IPS-20b (cell line): ENCODE measurements around the gene LRRC32.

ENCODE experiments used
- H3K27ac ChIP-seq: one replicate; pipeline ENCODE4 v1.5.1; 2013; ENCODE audit warnings: low read length
- H3K27me3 ChIP-seq: 2 replicates; pipeline ENCODE4 v1.6.1; 2013; ENCODE audit warnings: mild to moderate bottlenecking, low read length, inconsistent platforms; ENCODE audit not compliant: insufficient read depth
- H3K36me3 ChIP-seq: 2 replicates; pipeline ENCODE4 v1.6.1; 2013; ENCODE audit warnings: low read depth, mild to moderate bottlenecking, inconsistent platforms, low read length, moderate library complexity; ENCODE audit not compliant: insufficient read depth
- H3K4me1 ChIP-seq: 2 replicates; pipeline ENCODE4 v1.6.1; 2013; ENCODE audit warnings: mild to moderate bottlenecking, control low read depth, inconsistent platforms, low read length, moderate library complexity; ENCODE audit not compliant: insufficient read depth
- H3K4me3 ChIP-seq: 2 replicates; pipeline ENCODE4 v1.5.1; 2013; ENCODE audit warnings: mild to moderate bottlenecking, low read length, inconsistent platforms
- H3K9ac ChIP-seq: 2 replicates; pipeline ENCODE4 v1.6.1; 2013; ENCODE audit warnings: low read depth, mild to moderate bottlenecking, inconsistent platforms, low read length, moderate library complexity
- H3K9me3 ChIP-seq: 2 replicates; pipeline ENCODE4 v1.6.1; 2013; ENCODE audit warnings: mild to moderate bottlenecking, low read depth, low read length, inconsistent platforms; ENCODE audit not compliant: insufficient read depth

LRRC32 gene

GRCh38 chr11:76629116-76629852, 41.3 kb downstream of the LRRC32 start:
- Histone ChIP-seq H3K4me3 (no peak overlapping the region), H3K27ac (no peak overlapping the region), H3K9ac (no peak overlapping the region), H3K27me3 (no peaks in the 10 kb centered on the region), H3K36me3 (no peaks in the 10 kb centered on the region), H3K9me3 (no peaks in the 10 kb centered on the region), H3K4me1 (no peaks in the 10 kb centered on the region)

GRCh38 chr11:76628408-76628947, 42.1 kb downstream of the LRRC32 start:
- H3K9ac ChIP-seq, result no peak overlapping the region
- H3K4me1 ChIP-seq, result no peaks in the 10 kb centered on the region
- H3K27me3 ChIP-seq, result no peaks in the 10 kb centered on the region
- no peaks in the 10 kb centered on the region for H3K9me3 ChIP-seq
- no peaks in the 10 kb centered on the region for H3K36me3 ChIP-seq
- H3K4me3 ChIP-seq, result no peak overlapping the region
- no peak overlapping the region for H3K27ac ChIP-seq

GRCh38 chr11:76627606-76628005, 42.9 kb downstream of the LRRC32 start:
- no peak overlapping the region for H3K4me3 ChIP-seq
- no peaks in the 10 kb centered on the region for H3K9me3 ChIP-seq
- H3K27ac ChIP-seq, result no peak overlapping the region
- no peak overlapping the region for H3K9ac ChIP-seq
- no peaks in the 10 kb centered on the region for H3K27me3 ChIP-seq
- H3K36me3 ChIP-seq, result no peaks in the 10 kb centered on the region
- H3K4me1 ChIP-seq, result no peaks in the 10 kb centered on the region

GRCh38 chr11:76626921-76627401, 43.6 kb downstream of the LRRC32 start:
- H3K9ac ChIP-seq, result no peak overlapping the region
- H3K4me1 ChIP-seq, result no peaks in the 10 kb centered on the region
- H3K27me3 ChIP-seq, result no peaks in the 10 kb centered on the region
- H3K36me3 ChIP-seq, result no peaks in the 10 kb centered on the region
- no peak overlapping the region for H3K27ac ChIP-seq
- H3K9me3 ChIP-seq, result no peaks in the 10 kb centered on the region
- no peak overlapping the region for H3K4me3 ChIP-seq

GRCh38 chr11:76626266-76626665, 44.3 kb downstream of the LRRC32 start:
- H3K9ac ChIP-seq, result no peak overlapping the region
- no peaks in the 10 kb centered on the region for H3K9me3 ChIP-seq
- no peak overlapping the region for H3K27ac ChIP-seq
- H3K4me3 ChIP-seq, result no peak overlapping the region
- H3K4me1 ChIP-seq, result no peaks in the 10 kb centered on the region
- no peaks in the 10 kb centered on the region for H3K27me3 ChIP-seq
- H3K36me3 ChIP-seq, result no peaks in the 10 kb centered on the region

- no peaks in the 10 kb centered on the region for H3K9me3 ChIP-seq
- no peaks in the 10 kb centered on the region for H3K4me1 ChIP-seq
- H3K27me3 ChIP-seq, result no peaks in the 10 kb centered on the region
- H3K9ac ChIP-seq, result no peak overlapping the region
- no peaks in the 10 kb centered on the region for H3K36me3 ChIP-seq
- no peak overlapping the region for H3K4me3 ChIP-seq
- no peak overlapping the region for H3K27ac ChIP-seq
Measured at GRCh38 chr11:76625472-76626186, 44.9 kb downstream of the LRRC32 start.

- H3K27ac ChIP-seq, result no peak overlapping the region
- no peaks in the 10 kb centered on the region for H3K4me1 ChIP-seq
- no peaks in the 10 kb centered on the region for H3K36me3 ChIP-seq
- H3K9me3 ChIP-seq, result no peaks in the 10 kb centered on the region
- H3K27me3 ChIP-seq, result no peaks in the 10 kb centered on the region
- H3K4me3 ChIP-seq, result no peak overlapping the region
- no peak overlapping the region; the same call in 1 of the 2 replicates for H3K9ac ChIP-seq
Measured at GRCh38 chr11:76624500-76625379, 45.8 kb downstream of the LRRC32 start.

GRCh38 chr11:76623884-76624419, 46.6 kb downstream of the LRRC32 start:
- Histone ChIP-seq H3K27ac (no peak overlapping the region), H3K36me3 (no peaks in the 10 kb centered on the region), H3K9me3 (peaks cover 1% of the 10 kb centered on the region; the same call in 1 of the 2 replicates), H3K4me3 (no peak overlapping the region), H3K27me3 (no peaks in the 10 kb centered on the region), H3K9ac (no peak overlapping the region; the same call in 1 of the 2 replicates), H3K4me1 (no peaks in the 10 kb centered on the region)

GRCh38 chr11:76623171-76623883, 47.2 kb downstream of the LRRC32 start:
- Histone ChIP-seq H3K9me3 (peaks cover 4% of the 10 kb centered on the region; the same call in 1 of the 2 replicates), H3K36me3 (no peaks in the 10 kb centered on the region), H3K27me3 (no peaks in the 10 kb centered on the region), H3K27ac (no peak overlapping the region), H3K4me3 (no peak overlapping the region), H3K9ac (no peak overlapping the region), H3K4me1 (no peaks in the 10 kb centered on the region)

- H3K4me3 ChIP-seq, result no peak overlapping the region
- H3K27me3 ChIP-seq, result no peaks in the 10 kb centered on the region
- H3K9ac ChIP-seq, result no peak overlapping the region
- H3K36me3 ChIP-seq, result no peaks in the 10 kb centered on the region
- H3K4me1 ChIP-seq, result no peaks in the 10 kb centered on the region
- peaks cover 4% of the 10 kb centered on the region; the same call in 1 of the 2 replicates for H3K9me3 ChIP-seq
- H3K27ac ChIP-seq, result no peak overlapping the region
Measured at GRCh38 chr11:76622493-76623094, 48.0 kb downstream of the LRRC32 start.
